ENCODE measurements around the gene MCCD1. TPM values are rescaled to one million over a fixed set of nuclear protein-coding genes. Genes with fewer than 3 reads are reported as not detected.
"Not testable (repeated sequence)": the region's sequence is repeated elsewhere in the genome, so short reads cannot be mapped to it uniquely, and the experiment has no call there.

Gene MCCD1
- total RNA-seq, 2 donors from 2014 or later: not detected

DNA sequence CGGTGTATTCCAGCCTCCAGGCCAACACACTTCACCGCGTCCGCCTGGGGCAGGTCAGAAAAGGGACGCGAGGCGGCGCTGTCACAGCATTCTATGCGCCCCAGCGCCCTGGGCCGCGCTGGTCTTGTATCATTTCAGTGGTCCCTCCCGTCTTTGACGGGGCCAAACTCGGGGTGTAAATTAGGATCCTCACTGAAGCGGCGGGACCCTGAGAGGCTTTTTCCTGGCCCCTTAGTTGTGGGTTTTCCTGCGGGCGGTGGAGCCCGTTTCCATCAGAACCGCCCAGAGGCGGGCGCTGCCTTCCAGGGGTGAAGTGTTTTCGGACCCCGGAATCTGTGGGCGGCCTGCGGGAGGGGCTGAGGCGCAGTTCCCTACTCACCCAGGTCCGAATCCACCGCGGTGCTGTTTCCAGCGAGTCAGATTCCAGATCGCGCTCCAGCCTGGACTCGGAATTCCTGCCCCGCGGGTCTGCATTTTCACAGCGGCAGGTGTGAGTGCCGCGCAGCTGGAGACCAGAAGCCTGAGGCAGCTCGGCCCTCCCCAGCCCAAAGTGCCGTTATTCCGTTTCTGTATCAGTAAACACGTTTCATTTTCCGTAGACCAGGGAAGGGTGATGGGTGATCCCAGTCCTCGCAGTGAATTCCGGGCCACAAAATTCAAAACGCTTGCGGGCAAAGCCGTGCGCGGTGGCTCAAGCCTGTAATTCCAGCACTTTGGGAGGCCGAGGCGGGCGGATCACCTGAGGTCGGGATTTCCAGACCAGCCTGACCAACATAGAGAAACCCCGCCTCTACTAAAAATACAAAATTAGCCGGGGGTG is 34.7 kb upstream of the MCCD1 start:
- DNase-seq: peak; percentile 95
- Mint-ChIP-seq H3K4me3 (peak overlapping the region; percentile 62), H3K27me3 (ENCODE audit: insufficient read depth) (peaks cover 66% of the 10 kb centered on the region)

DNA sequence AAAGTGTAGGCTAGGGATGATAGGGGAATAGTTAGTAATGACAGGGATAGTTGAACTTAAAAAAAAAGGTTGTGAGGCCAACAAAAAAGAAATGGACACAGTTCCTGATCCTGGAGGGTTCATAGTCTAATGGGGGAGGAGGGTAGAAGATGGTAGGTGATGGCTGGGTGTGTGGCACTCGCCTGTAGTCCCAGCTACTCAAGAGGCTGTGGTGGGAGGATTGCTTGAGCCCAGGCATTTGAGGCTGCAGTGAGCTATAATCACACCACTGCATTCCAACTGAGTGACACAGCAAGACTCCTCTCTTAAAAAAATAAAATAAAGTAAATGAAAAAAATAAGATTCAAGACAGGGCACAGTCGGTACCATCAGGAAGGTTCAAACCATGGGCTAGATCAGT is 33.2 kb upstream of the MCCD1 start:
- peak overlapping the region; percentile 12 for H3K4me3 Mint-ChIP-seq
- Histone ChIP-seq H3K27me3 (ENCODE audit: control insufficient read depth, insufficient read depth, low read length, poor library complexity, severe bottlenecking) (peaks cover 51% of the 10 kb centered on the region), H3K9me3 (ENCODE audit: control insufficient read depth, low read length) (no peaks in the 10 kb centered on the region), H3K4me1 (ENCODE audit: control insufficient read depth, insufficient read depth, low read length) (no peaks in the 10 kb centered on the region), H3K36me3 (ENCODE audit: control insufficient read depth, insufficient read depth, low read length) (no peaks in the 10 kb centered on the region), H3K27ac (ENCODE audit: low read depth, low read length) (no peak overlapping the region), H3K9ac (ENCODE audit: extremely low read depth, low read length, poor library complexity, severe bottlenecking) (no peak overlapping the region), H3K4me3 (ENCODE audit: low read length) (no peak overlapping the region)
- H3K9me3 Mint-ChIP-seq: no peaks in the 10 kb centered on the region
- H3K27me3 Mint-ChIP-seq (ENCODE audit: insufficient read depth): peaks cover 61% of the 10 kb centered on the region
- no peak for DNase-seq
- no peak overlapping the region for H3K27ac Mint-ChIP-seq
- H3K4me1 Mint-ChIP-seq: peaks cover 22% of the 10 kb centered on the region
- 97 to 100% methylated on average over 1 to 2 of the region's 2 CpGs for WGBS, 2 experiments (ENCODE audit: insufficient coverage in 1 of 2, insufficient read length in 1 of 2)
- TF ChIP-seq, protein P1, sequence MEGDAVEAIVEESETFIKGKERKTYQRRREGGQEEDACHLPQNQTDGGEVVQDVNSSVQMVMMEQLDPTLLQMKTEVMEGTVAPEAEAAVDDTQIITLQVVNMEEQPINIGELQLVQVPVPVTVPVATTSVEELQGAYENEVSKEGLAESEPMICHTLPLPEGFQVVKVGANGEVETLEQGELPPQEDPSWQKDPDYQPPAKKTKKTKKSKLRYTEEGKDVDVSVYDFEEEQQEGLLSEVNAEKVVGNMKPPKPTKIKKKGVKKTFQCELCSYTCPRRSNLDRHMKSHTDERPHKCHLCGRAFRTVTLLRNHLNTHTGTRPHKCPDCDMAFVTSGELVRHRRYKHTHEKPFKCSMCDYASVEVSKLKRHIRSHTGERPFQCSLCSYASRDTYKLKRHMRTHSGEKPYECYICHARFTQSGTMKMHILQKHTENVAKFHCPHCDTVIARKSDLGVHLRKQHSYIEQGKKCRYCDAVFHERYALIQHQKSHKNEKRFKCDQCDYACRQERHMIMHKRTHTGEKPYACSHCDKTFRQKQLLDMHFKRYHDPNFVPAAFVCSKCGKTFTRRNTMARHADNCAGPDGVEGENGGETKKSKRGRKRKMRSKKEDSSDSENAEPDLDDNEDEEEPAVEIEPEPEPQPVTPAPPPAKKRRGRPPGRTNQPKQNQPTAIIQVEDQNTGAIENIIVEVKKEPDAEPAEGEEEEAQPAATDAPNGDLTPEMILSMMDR (conservative IDR thresholded peaks at IDR 0.05): no peak
- no peaks in the 10 kb centered on the region for H3K36me3 Mint-ChIP-seq (ENCODE audit: low read depth)

More for the DNA sequence above, 34.7 kb upstream of the MCCD1 start:
- peak overlapping the region; percentile 86 for H3K4me3 ChIP-seq (ENCODE audit: low read length)
- peaks cover 46% of the 10 kb centered on the region for H3K27me3 ChIP-seq (ENCODE audit: control insufficient read depth, insufficient read depth, low read length, poor library complexity, severe bottlenecking)
- Mint-ChIP-seq H3K4me1 (peaks cover 15% of the 10 kb centered on the region), H3K27ac (peak overlapping the region; percentile 49), H3K36me3 (ENCODE audit: low read depth) (no peaks in the 10 kb centered on the region), H3K9me3 (no peaks in the 10 kb centered on the region)
- no peaks in the 10 kb centered on the region for H3K4me1 ChIP-seq (ENCODE audit: control insufficient read depth, insufficient read depth, low read length)
- 1% methylated on average over 33 to 58 of the region's 58 CpGs for WGBS, 2 experiments (ENCODE audit: insufficient coverage in 1 of 2, insufficient read length in 1 of 2)
- no peaks in the 10 kb centered on the region for H3K36me3 ChIP-seq (ENCODE audit: control insufficient read depth, insufficient read depth, low read length)
- TF ChIP-seq, protein P1 (conservative IDR thresholded peaks at IDR 0.05): peak; percentile 94
- no peaks in the 10 kb centered on the region for H3K9me3 ChIP-seq (ENCODE audit: control insufficient read depth, low read length)
- H3K9ac ChIP-seq (ENCODE audit: extremely low read depth, low read length, poor library complexity, severe bottlenecking): peak overlapping the region; percentile 82
- no peak overlapping the region for H3K27ac ChIP-seq (ENCODE audit: low read depth, low read length)

DNA sequence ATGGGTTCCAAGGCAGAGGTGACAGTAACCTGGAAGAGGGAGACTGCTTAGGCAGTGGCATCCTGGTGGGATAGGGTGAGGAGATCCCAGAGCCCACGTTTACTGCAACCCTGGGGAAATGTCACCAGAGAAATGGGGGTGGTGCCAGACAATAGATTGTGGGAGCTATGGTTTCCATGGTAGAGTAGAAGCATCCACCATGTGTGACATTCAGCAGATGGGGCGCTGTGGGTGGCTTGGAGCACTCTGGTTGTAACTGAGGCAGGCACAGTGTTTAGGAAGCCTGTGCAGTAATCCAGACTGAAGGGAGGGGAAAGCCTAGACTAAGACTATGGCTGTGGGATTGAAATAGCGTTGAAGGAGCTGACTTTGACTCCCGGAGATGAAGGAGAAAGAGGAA is 31.9 kb upstream of the MCCD1 start:
- peak overlapping the region; percentile 69 for H3K4me3 Mint-ChIP-seq
- not testable (repeated sequence) for H3K36me3 Mint-ChIP-seq (ENCODE audit: low read depth); DNase-seq; H3K4me1 ChIP-seq (ENCODE audit: control insufficient read depth, insufficient read depth, low read length); H3K27ac ChIP-seq (ENCODE audit: low read depth, low read length); H3K9ac ChIP-seq (ENCODE audit: extremely low read depth, low read length, poor library complexity, severe bottlenecking); H3K9me3 ChIP-seq (ENCODE audit: control insufficient read depth, low read length); H3K27ac Mint-ChIP-seq; H3K4me3 ChIP-seq (ENCODE audit: low read length); H3K36me3 ChIP-seq (ENCODE audit: control insufficient read depth, insufficient read depth, low read length); H3K9me3 Mint-ChIP-seq
- peaks cover 27% of the 10 kb centered on the region for H3K4me1 Mint-ChIP-seq
- peaks cover 51% of the 10 kb centered on the region for H3K27me3 ChIP-seq (ENCODE audit: control insufficient read depth, insufficient read depth, low read length, poor library complexity, severe bottlenecking)
- H3K27me3 Mint-ChIP-seq (ENCODE audit: insufficient read depth): peaks cover 63% of the 10 kb centered on the region
- 70 to 72% methylated on average over 3 to 4 of the region's 4 CpGs for WGBS, 2 experiments (ENCODE audit: insufficient coverage in 1 of 2, insufficient read length in 1 of 2)
